Hematopoietic multipotent progenitor cell treated with erythropoietin and hydrocortisone succinate and interleukin-3 and kit ligand, for 17 days (in vitro differentiated cells): ENCODE data around the gene NDUFS2.
"Not testable (repeated sequence)": the region's sequence is repeated elsewhere in the genome, so short reads cannot be mapped to it uniquely, and the experiment has no call there.

Experiments used
- DNase-seq: peaks from one replicate; pipeline ENCODE4 v3.0.0-alpha.2; 2015; ENCODE audit warnings: low spot score

The NDUFS2 gene

GRCh38 chr1:161220002-161220401, 17.8 kb downstream of the NDUFS2 start:
- DNase-seq, result no peak

GRCh38 chr1:161222175-161223019, 20.2 kb downstream of the NDUFS2 start:
- no peak for DNase-seq

GRCh38 chr1:161223805-161224694, 21.9 kb downstream of the NDUFS2 start:
- no peak for DNase-seq

GRCh38 chr1:161224695-161225087, 22.5 kb downstream of the NDUFS2 start:
- DNase-seq, result not testable (repeated sequence)

- DNase-seq, result no peak
These were observed 23.0 kb downstream of the NDUFS2 start for GRCh38 chr1:161225178-161225533.

GRCh38 chr1:161225534-161226319, 23.6 kb downstream of the NDUFS2 start, which contains the start of gene TOMM40L:
TSS of gene TOMM40L (plus strand) at chr1:161226060. CDS start at chr1:161226490, 430 bp downstream.
- peak; percentile 96 for DNase-seq

- no peak for DNase-seq
These were observed 24.1 kb downstream of the NDUFS2 start for GRCh38 chr1:161226320-161226711.

- DNase-seq, result no peak
These were observed 24.6 kb downstream of the NDUFS2 start for GRCh38 chr1:161226759-161227158.

- DNase-seq, result peak; percentile 89
These were observed 25.2 kb downstream of the NDUFS2 start for GRCh38 chr1:161227196-161227871.

- no peak for DNase-seq
These were observed 25.9 kb downstream of the NDUFS2 start for GRCh38 chr1:161228032-161228431.

GRCh38 chr1:161229896-161230295, 27.7 kb downstream of the NDUFS2 start:
- no peak for DNase-seq

- DNase-seq, result no peak
These were observed 28.6 kb downstream of the NDUFS2 start for GRCh38 chr1:161230762-161231161.

- DNase-seq, result no peak
These were observed 30.9 kb downstream of the NDUFS2 start for GRCh38 chr1:161233102-161233501.

GRCh38 chr1:161235957-161236775, 34.0 kb downstream of the NDUFS2 start:
- no peak for DNase-seq

- DNase-seq, result no peak
These were observed 35.9 kb downstream of the NDUFS2 start, which contains the start of gene NR1I3 for GRCh38 chr1:161238039-161238473. TSS of gene NR1I3 (minus strand) at chr1:161238203. CDS start at chr1:161236565, 1,638 bp downstream.

- no peak for DNase-seq
These were observed 39.5 kb downstream of the NDUFS2 start for GRCh38 chr1:161241682-161242081.

- no peak for DNase-seq
These were observed 40.1 kb downstream of the NDUFS2 start for GRCh38 chr1:161242313-161242712.

- no peak for DNase-seq
These were observed 42.7 kb downstream of the NDUFS2 start for GRCh38 chr1:161244888-161245287.

- DNase-seq, result not testable (repeated sequence)
These were observed 47.9 kb downstream of the NDUFS2 start for GRCh38 chr1:161250100-161250499.

GRCh38 chr1:161250829-161251228, 48.7 kb downstream of the NDUFS2 start:
- no peak for DNase-seq
